ENCODE results near the gene RAB3GAP2.
A peak's percentile ranks its signal among the peaks of the same experiment; 100 is the strongest.

The RAB3GAP2 gene

DNA sequence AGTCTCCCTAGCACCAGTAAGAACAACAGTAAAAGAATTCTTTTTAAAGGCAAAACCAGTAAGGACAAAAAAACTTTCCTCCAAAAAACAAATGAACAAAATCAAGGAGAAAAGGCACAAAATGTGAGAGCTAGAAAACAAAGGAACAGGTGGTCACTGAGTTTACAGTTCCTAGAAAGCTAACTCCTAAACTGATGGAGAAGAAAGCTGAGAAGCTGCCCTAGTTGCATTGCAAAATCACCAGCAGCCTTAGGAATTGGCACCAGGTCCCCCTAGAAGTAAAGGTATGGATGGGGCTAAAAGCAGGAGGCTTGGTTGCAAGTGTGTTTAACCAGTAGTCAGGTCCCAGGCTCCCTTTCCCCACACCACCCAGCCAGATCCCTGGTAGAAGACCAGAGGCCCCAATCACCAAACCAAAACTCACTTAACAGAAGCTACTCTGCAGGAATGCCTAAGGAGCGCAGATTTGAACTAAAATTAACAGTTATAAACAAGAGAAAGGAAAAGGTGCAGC is 47.6 kb downstream of the RAB3GAP2 start:
- no peak overlapping the region for H3K4me3 ChIP-seq (ENCODE audit: low read depth, low read length)
- TF ChIP-seq, protein P1, sequence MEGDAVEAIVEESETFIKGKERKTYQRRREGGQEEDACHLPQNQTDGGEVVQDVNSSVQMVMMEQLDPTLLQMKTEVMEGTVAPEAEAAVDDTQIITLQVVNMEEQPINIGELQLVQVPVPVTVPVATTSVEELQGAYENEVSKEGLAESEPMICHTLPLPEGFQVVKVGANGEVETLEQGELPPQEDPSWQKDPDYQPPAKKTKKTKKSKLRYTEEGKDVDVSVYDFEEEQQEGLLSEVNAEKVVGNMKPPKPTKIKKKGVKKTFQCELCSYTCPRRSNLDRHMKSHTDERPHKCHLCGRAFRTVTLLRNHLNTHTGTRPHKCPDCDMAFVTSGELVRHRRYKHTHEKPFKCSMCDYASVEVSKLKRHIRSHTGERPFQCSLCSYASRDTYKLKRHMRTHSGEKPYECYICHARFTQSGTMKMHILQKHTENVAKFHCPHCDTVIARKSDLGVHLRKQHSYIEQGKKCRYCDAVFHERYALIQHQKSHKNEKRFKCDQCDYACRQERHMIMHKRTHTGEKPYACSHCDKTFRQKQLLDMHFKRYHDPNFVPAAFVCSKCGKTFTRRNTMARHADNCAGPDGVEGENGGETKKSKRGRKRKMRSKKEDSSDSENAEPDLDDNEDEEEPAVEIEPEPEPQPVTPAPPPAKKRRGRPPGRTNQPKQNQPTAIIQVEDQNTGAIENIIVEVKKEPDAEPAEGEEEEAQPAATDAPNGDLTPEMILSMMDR (IDR thresholded peaks at IDR 0.05; ENCODE audit: borderline replicate concordance, insufficient read depth, low read depth, low read length): no peak

DNA sequence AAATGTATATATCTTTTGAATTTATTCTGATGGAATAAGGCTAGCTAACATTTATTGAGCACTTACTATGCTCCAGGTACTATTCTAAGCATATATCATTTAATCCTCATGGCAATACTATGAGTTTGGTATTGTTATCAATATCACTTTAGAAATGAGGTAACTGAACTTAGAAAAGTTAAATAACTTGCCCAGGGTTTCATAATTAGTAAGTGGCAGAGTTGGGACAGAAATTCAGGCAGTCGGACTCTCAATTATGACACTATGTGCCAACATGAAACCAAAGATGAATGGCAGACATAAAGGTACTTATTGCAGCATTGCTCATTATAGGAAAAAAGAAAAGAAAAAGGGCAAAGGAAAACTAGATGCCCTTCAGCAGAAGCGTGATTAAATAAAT is 48.2 kb downstream of the RAB3GAP2 start:
- no peak overlapping the region for H3K4me3 ChIP-seq (ENCODE audit: low read depth, low read length)
- TF ChIP-seq, protein P1 (IDR thresholded peaks at IDR 0.05; ENCODE audit: borderline replicate concordance, insufficient read depth, low read depth, low read length): no peak

DNA sequence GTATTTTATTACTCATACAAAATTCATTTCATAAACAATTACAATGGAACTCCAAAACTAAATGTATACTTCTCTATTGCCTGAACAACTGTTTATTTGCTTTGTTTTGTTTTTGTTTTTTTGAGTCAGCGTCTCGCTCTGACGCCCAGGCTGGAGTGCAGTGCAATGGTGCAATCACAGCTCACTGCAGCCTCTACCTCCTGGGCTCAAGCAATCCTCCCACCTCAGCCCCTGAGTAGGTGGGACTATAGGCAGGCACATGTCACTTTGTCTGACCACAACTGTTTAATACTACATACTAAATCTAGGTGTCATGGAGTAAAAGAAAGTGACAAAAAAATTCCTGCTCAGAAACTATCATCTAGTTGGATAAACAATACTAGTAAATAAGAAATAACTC is 49.3 kb downstream of the RAB3GAP2 start:
- no peak overlapping the region for H3K4me3 ChIP-seq (ENCODE audit: low read depth, low read length)
- TF ChIP-seq, protein P1 (IDR thresholded peaks at IDR 0.05; ENCODE audit: borderline replicate concordance, insufficient read depth, low read depth, low read length): no peak

DNA sequence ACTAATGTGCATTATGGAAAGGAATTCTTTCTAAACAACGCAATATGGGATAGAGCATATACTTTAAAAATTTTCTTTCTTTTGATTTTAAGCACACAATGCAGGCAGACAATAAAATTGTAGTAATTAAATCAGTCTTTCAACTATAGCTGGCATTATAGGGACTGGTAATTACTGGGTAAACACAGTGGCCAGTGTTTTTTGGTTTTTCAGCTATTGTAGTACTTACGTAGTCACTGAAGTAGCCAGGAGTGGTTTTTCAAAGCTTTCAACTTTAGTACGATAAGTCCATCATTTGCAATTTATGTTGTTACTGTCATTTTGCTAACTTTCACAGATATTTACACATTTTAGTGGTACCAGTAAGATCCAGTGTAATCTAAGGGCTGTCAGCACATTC is 50.6 kb downstream of the RAB3GAP2 start:
- peak overlapping the region; percentile 21 for H3K4me3 ChIP-seq (ENCODE audit: low read depth, low read length)
- TF ChIP-seq, protein P1 (IDR thresholded peaks at IDR 0.05; ENCODE audit: borderline replicate concordance, insufficient read depth, low read depth, low read length): no peak

DNA sequence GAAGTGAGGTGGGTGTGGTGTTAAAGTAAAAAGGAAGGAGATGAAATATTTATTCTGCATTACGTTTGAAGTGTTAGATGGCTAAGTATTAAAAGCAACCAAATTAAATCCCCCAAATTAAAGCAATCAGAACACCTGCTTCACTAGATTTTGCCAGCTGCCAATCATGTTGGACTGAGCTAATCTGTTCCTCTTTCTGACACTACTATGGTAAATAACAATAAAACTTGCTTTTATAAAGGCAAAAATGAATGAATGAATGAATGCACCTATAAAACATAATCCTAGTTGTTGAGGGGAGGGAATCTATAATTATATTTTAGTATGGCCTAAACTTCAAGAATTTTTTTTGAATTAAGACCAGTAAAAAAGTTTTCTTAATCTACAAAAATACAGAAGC is 51.0 kb downstream of the RAB3GAP2 start:
- no peak overlapping the region for H3K4me3 ChIP-seq (ENCODE audit: low read depth, low read length)
- TF ChIP-seq, protein P1 (IDR thresholded peaks at IDR 0.05; ENCODE audit: borderline replicate concordance, insufficient read depth, low read depth, low read length): no peak

DNA sequence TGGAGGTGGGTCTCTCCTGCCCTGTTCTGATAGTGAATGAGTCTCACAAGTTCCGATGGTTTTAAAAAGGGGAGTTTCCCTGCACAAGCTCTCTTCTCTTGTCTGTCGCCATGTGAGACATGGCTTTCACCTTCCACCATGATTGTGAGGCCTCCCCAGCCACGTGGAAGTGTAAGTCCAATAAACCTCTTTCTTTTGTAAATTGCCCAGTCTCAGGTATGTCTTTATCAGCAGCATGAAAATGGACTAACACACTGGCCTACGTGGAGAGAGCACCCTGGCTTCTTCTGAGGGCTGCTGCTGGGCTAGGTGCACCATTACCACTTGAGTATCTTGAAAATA is 51.6 kb downstream of the RAB3GAP2 start:
- H3K4me3 ChIP-seq (ENCODE audit: low read depth, low read length): peak overlapping the region; percentile 54

DNA sequence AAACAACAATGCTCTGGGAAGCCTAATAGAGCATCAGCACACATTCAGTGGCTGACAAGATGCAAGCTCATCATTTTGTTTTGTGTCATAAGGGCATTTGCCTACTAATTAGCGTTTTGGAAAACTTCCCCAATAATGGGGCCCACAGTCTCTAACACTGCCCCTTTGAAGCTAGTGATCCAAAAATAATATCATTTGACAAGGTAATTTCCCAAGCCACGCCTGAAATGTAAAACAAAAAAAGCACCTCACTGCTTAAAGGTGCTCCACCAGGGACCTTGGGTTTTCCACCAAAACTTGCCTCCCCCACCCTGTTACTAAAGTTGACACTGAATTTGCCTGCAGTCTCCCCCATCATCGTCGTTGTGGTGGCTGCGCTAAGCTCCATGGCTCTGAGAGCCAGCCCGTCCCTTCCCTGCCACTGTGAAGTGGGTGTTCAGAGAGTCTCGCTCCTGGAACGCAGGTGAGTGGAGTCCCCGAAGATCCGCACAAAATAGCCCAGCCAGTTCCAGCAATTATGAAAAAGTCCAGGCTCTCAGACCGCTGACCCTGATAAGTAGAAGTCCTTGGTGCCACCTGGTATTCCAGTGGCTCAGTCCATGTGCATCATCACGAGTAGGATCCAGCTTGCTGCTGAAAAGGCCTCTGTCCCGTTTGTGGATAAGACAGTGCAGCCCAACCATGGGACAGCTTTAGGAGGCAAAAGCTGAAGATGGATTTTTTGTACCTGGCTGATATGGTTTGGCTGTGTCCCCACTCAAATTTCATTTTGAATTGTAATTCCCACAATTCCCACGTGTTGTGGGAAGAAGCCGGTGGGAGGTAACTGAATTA is 52.2 kb downstream of the RAB3GAP2 start:
- TF ChIP-seq, protein P1 (IDR thresholded peaks at IDR 0.05; ENCODE audit: borderline replicate concordance, insufficient read depth, low read depth, low read length): no peak
- peak overlapping the region; percentile 54 for H3K4me3 ChIP-seq (ENCODE audit: low read depth, low read length)
